OCI-LY3 (cell line): ENCODE measurements around the gene PEX10.

ENCODE experiments used
- EZH2phosphoT487 ChIP-seq: fragments of 200-600 bp; shearing (Covaris generic); IDR thresholded peaks from 2 replicates; pipeline ENCODE4 v1.6.1; 2018; ENCODE audit warnings: antibody characterized with exemption, mixed run types, low read depth
- TF ChIP-seq, protein P1 (sequence below): fragments of 200-600, 300-600 bp; sonication (generic); IDR thresholded peaks from 2 replicates; pipeline ENCODE4 v1.5.1; 2014; ENCODE audit warnings: antibody characterized with exemption, low read length, low read depth

DNA sequence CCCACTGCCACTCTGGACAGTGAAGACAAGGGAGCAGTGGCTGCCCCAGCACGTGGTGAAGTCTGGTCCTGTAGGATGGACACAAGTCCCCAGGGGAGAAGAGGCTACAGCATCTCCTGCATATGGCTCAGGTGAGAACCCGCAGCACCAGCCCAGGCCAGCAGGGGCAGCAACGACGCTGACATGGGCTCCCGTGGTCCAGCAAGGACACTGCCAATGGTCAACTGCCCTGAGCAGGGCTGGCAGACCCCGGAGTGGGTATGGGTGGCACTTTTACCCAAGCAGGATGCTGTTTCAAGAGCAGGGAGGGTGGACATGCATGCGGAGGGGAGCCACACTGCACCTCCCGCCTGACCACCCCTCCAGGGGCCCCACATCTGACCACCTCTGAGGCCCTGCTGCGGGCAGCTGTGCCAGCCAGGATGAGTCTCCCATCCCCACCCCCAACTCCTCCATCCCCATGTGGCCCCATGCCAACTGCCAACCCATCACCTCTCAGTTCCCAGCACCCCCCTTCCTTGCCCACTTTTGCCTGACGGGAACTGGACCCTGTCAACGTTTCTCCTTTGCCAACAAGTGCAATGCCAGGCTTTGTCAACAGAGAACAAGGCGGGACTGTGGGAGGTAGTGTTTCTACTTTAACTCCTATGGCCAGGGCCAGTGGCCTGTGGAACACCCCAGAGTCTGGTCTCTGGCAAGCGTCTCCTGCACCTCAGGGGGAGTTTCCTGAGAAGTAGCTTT lies 29.6 kb downstream of the PEX10 start:
- TF ChIP-seq, protein P1, sequence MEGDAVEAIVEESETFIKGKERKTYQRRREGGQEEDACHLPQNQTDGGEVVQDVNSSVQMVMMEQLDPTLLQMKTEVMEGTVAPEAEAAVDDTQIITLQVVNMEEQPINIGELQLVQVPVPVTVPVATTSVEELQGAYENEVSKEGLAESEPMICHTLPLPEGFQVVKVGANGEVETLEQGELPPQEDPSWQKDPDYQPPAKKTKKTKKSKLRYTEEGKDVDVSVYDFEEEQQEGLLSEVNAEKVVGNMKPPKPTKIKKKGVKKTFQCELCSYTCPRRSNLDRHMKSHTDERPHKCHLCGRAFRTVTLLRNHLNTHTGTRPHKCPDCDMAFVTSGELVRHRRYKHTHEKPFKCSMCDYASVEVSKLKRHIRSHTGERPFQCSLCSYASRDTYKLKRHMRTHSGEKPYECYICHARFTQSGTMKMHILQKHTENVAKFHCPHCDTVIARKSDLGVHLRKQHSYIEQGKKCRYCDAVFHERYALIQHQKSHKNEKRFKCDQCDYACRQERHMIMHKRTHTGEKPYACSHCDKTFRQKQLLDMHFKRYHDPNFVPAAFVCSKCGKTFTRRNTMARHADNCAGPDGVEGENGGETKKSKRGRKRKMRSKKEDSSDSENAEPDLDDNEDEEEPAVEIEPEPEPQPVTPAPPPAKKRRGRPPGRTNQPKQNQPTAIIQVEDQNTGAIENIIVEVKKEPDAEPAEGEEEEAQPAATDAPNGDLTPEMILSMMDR = peak; percentile 33
- no peak for TF ChIP-seq EZH2phosphoT487
